H1 (cell line): ENCODE measurements around the gene S1PR3. TPM values are rescaled to one million over a fixed set of nuclear protein-coding genes. Genes with fewer than 3 reads are reported as not detected.

ENCODE experiments used
- CTCF ChIA-PET: fragments of 300-600 bp; sonication (Branson Sonifier 250); formaldehyde crosslinking; loops from one replicate; lab custom pipeline; 2021; ENCODE audit not compliant: partially characterized antibody; lab: Charles Lee
- POLR2A ChIA-PET: fragments of 300-600 bp; sonication (Branson Sonifier 250); formaldehyde crosslinking; loops from one replicate; lab custom pipeline; 2021; ENCODE audit warnings: inconsistent platforms; ENCODE audit not compliant: partially characterized antibody; lab: Charles Lee
- DNase-seq, 2 experiments: peaks; one replicate each; pipeline versions ENCODE4 v3.0.0 to v3.0.0-alpha.2; 2010 to 2022; ENCODE audit warnings: low spot score in 2 of 2, low read depth in 1 of 2, mixed read lengths in 1 of 2
- FAIRE-seq: peaks from 2 replicates; lab custom pipeline; 2011; peaks lifted over from hg19 to GRCh38; lab: Jason Lieb, UNC
- H2AFZ ChIP-seq: 2 replicates; pipeline ENCODE4 v1.8.1; 2012; ENCODE audit warnings: low read length, inconsistent platforms
- H2AK5ac ChIP-seq: 2 replicates; pipeline ENCODE4 v1.6.1; 2013; ENCODE audit warnings: low read depth, low read length
- H2BK120ac ChIP-seq: replicated peaks from 2 replicates; pipeline ENCODE3; 2013; ENCODE audit warnings: low read depth, low read length, inconsistent platforms
- H2BK12ac ChIP-seq: 2 replicates; pipeline ENCODE4 v1.6.1; 2013; ENCODE audit warnings: low read depth, low read length
- H2BK15ac ChIP-seq: 2 replicates; pipeline ENCODE4 v1.6.1; 2013; ENCODE audit warnings: low read length
- H2BK20ac ChIP-seq: 2 replicates; pipeline ENCODE4 v1.6.1; 2013; ENCODE audit warnings: low read length
- H2BK5ac ChIP-seq: 2 replicates; pipeline ENCODE4 v1.6.1; 2013; ENCODE audit warnings: low read depth, low read length
- H3K14ac ChIP-seq: 2 replicates; pipeline ENCODE4 v1.6.1; 2013; ENCODE audit warnings: inconsistent platforms; ENCODE audit not compliant: insufficient read length
- H3K18ac ChIP-seq: 2 replicates; pipeline ENCODE4 v1.6.1; 2013; ENCODE audit warnings: low read length; ENCODE audit errors: extremely low read depth
- H3K23ac ChIP-seq: 2 replicates; pipeline ENCODE4 v1.6.1; 2013; ENCODE audit warnings: inconsistent platforms; ENCODE audit not compliant: insufficient read length
- H3K23me2 ChIP-seq: 2 replicates; pipeline ENCODE4 v1.6.1; 2013; ENCODE audit warnings: low read depth, low read length
- H3K27ac ChIP-seq: 2 replicates; pipeline ENCODE4 v1.6.1; 2011; ENCODE audit warnings: low read depth, low read length, inconsistent platforms
- H3K27me3 ChIP-seq, 4 experiments: replicated peaks in 1 of 4; 1 replicate in 1 of 4; 2 replicates in 3 of 4; pipeline versions ENCODE4 v1.6.1 to v1.8.1; 2011 to 2013; ENCODE audit warnings: low read length in 3 of 4, mild to moderate bottlenecking in 3 of 4, inconsistent platforms in 2 of 4, mixed read lengths in 2 of 4, moderate library complexity in 1 of 4; ENCODE audit not compliant: control insufficient read depth in 3 of 4, insufficient read depth in 3 of 4; ENCODE audit errors: extremely low read depth in 1 of 4
- H3K36me3 ChIP-seq, 4 experiments: 2 replicates each; pipeline versions ENCODE4 v1.6.1 to v1.8.1; 2011 to 2013; ENCODE audit warnings: mild to moderate bottlenecking in 4 of 4, low read length in 3 of 4, moderate library complexity in 2 of 4, control low read depth in 1 of 4, inconsistent platforms in 1 of 4; ENCODE audit not compliant: insufficient read depth in 4 of 4, control insufficient read depth in 2 of 4
- H3K4ac ChIP-seq: replicated peaks from 2 replicates; pipeline ENCODE3; 2013; ENCODE audit warnings: low read length, low read depth, mixed read lengths, inconsistent platforms; ENCODE audit not compliant: insufficient read length
- H3K4me1 ChIP-seq, 4 experiments: replicated peaks in 1 of 4; 1 replicate in 1 of 4; 2 replicates in 3 of 4; pipeline versions ENCODE4 v1.6.1 to v1.8.1; 2011 to 2013; ENCODE audit warnings: low read length in 3 of 4, inconsistent platforms in 2 of 4, mixed read lengths in 1 of 4; ENCODE audit not compliant: insufficient read depth in 4 of 4, control insufficient read depth in 3 of 4
- H3K4me2 ChIP-seq, 2 experiments: 2 replicates each; pipeline versions ENCODE4 v1.6.1 to v1.8.1; 2011 to 2013; ENCODE audit warnings: low read depth in 2 of 2, low read length in 2 of 2, control low read depth in 1 of 2, inconsistent platforms in 1 of 2, mild to moderate bottlenecking in 1 of 2; ENCODE audit not compliant: insufficient read depth in 1 of 2
- H3K4me3 ChIP-seq, 4 experiments: fragments of 200-600, 300-600 bp in 1 of 4; sonication (generic), shearing (Covaris generic), sonication (Bioruptor Twin) in 1 of 4; 2 replicates each; pipeline versions ENCODE4 v1.5.1 to v1.8.1; 2011 to 2016; ENCODE audit warnings: low read length in 4 of 4, low read depth in 3 of 4, control low read depth in 2 of 4, inconsistent platforms in 2 of 4, mild to moderate bottlenecking in 2 of 4, mixed read lengths in 1 of 4, moderate library complexity in 1 of 4; ENCODE audit not compliant: insufficient read depth in 2 of 4; ENCODE audit errors: extremely low read depth in 1 of 4
- H3K56ac ChIP-seq: replicated peaks from 2 replicates; pipeline ENCODE3; 2013; ENCODE audit warnings: low read depth, mild to moderate bottlenecking, mixed read lengths, low read length, inconsistent platforms; ENCODE audit not compliant: insufficient read length
- H3K79me1 ChIP-seq: 2 replicates; pipeline ENCODE4 v1.6.1; 2013; ENCODE audit warnings: low read depth, low read length, control low read depth
- H3K79me2 ChIP-seq, 2 experiments: 2 replicates each; pipeline versions ENCODE4 v1.6.1 to v1.8.1; 2012 to 2013; ENCODE audit warnings: low read length in 2 of 2, mild to moderate bottlenecking in 2 of 2, inconsistent platforms in 1 of 2; ENCODE audit not compliant: insufficient read depth in 2 of 2, control insufficient read depth in 1 of 2
- H3K9ac ChIP-seq, 4 experiments: replicated peaks in 1 of 4; 1 replicate in 1 of 4; 2 replicates in 3 of 4; pipeline versions ENCODE4 v1.6.1 to v1.8.1; 2011 to 2013; ENCODE audit warnings: low read depth in 3 of 4, low read length in 3 of 4, control low read depth in 2 of 4, mild to moderate bottlenecking in 2 of 4, moderate library complexity in 2 of 4, inconsistent platforms in 1 of 4; ENCODE audit errors: extremely low read depth in 1 of 4
- H3K9me3 ChIP-seq, 2 experiments: 2 replicates each; pipeline versions ENCODE4 v1.6.1 to v1.8.1; 2012 to 2013; ENCODE audit warnings: mild to moderate bottlenecking in 2 of 2, moderate library complexity in 2 of 2, control low read depth in 1 of 2, inconsistent platforms in 1 of 2, low read depth in 1 of 2, low read length in 1 of 2, mixed read lengths in 1 of 2; ENCODE audit not compliant: insufficient read depth in 2 of 2
- H4K20me1 ChIP-seq, 2 experiments: replicated peaks in 1 of 2; 2 replicates each; pipeline versions ENCODE3 to v1.8.1; 2011 to 2013; ENCODE audit warnings: inconsistent platforms in 2 of 2, low read length in 2 of 2, mild to moderate bottlenecking in 1 of 2; ENCODE audit not compliant: insufficient read depth in 2 of 2, control insufficient read depth in 1 of 2
- H4K5ac ChIP-seq: 2 replicates; pipeline ENCODE4 v1.6.1; 2013; ENCODE audit warnings: low read length, low read depth, mixed read lengths, inconsistent platforms; ENCODE audit not compliant: insufficient read length
- H4K8ac ChIP-seq: 2 replicates; pipeline ENCODE4 v1.8.0; 2013; ENCODE audit warnings: mild to moderate bottlenecking, moderate library complexity, low read length, inconsistent platforms; ENCODE audit not compliant: insufficient read depth; ENCODE audit errors: extremely low read depth
- H4K91ac ChIP-seq: replicated peaks from 2 replicates; pipeline ENCODE3; 2013; ENCODE audit warnings: low read length, mixed read lengths, inconsistent platforms; ENCODE audit not compliant: insufficient read length
- BRCA1 ChIP-seq: IDR thresholded peaks from 2 replicates; pipeline ENCODE4 v1.6.1; 2012; ENCODE audit warnings: low read depth, low read length, improper control_type of control experiment
- CBX8 ChIP-seq: fragments of 300-800, 300-1000 bp; sonication (generic); IDR thresholded peaks from 2 replicates; pipeline ENCODE4 v1.7.1; 2016; ENCODE audit warnings: low read depth, low read length, borderline replicate concordance
- CHD1 ChIP-seq: IDR thresholded peaks from 2 replicates; pipeline ENCODE4 v1.6.1; 2012; ENCODE audit warnings: low read depth, low read length, improper control_type of control experiment
- NANOG ChIP-seq: IDR thresholded peaks from 2 replicates; pipeline ENCODE4 v1.6.1; 2011; ENCODE audit warnings: low read length, low read depth, mild to moderate bottlenecking, inconsistent platforms; ENCODE audit not compliant: insufficient read depth, poor library complexity, severe bottlenecking
- POLR2A ChIP-seq, 2 experiments: IDR thresholded peaks; 1 replicate in 1 of 2; 2 replicates in 1 of 2; pipeline ENCODE4 v1.6.1; 2011; ENCODE audit warnings: low read depth in 2 of 2, low read length in 2 of 2, mild to moderate bottlenecking in 2 of 2; ENCODE audit errors: control extremely low read depth in 1 of 2
- SAP30 ChIP-seq: fragments of 300-600 bp; sonication (generic); IDR thresholded peaks from 2 replicates; pipeline ENCODE4 v1.7.1; 2012; ENCODE audit warnings: low read length, moderate library complexity, mild to moderate bottlenecking, inconsistent platforms; ENCODE audit not compliant: insufficient read depth, insufficient replicate concordance
- TEAD4 ChIP-seq: IDR thresholded peaks from 2 replicates; pipeline ENCODE4 v1.6.1; 2012; ENCODE audit warnings: low read depth, low read length, inconsistent platforms, mixed read lengths
- polyA plus RNA-seq, 7 experiments: library from polyadenylated mRNA; depleted of rRNA in 3 of 7; stranded (reverse) in 5 of 7; unstranded in 2 of 7; fragments of >200 nt in 5 of 7; fragments of 200-250 nt in 2 of 7; gene quantifications; 1 replicate in 5 of 7; 2 replicates in 1 of 7; 4 replicates in 1 of 7; pipeline versions ENCODE4 v1.2.1 to v1.2.3, GENCODE V29; 2011 to 2013; ENCODE audit warnings: missing spikeins in 2 of 7, mixed read lengths in 2 of 7
- total RNA-seq: library from RNA; stranded (reverse); fragmentation: NEBNext Ultra II Directional; extraction: Animal tissue kit (Norgen Biotek cat#: 25700); gene quantifications from 2 replicates; pipeline ENCODE4 v1.2.1, GENCODE V29; 2021
- TF ChIP-seq, protein P1 (sequence below): IDR thresholded peaks from 2 replicates; pipeline ENCODE4 v1.6.1; 2012; ENCODE audit warnings: inconsistent platforms
- TF ChIP-seq, protein P2 (sequence below): IDR thresholded peaks from 2 replicates; pipeline ENCODE4 v1.6.1; 2012; ENCODE audit warnings: low read length, inconsistent platforms

S1PR3 gene
- total and polyA plus RNA-seq, 2 of the 8 experiments (the other 6 are each of a cell fraction or from before 2014, with no cell fraction given) = 3.7 to 6.4 TPM

DNA sequence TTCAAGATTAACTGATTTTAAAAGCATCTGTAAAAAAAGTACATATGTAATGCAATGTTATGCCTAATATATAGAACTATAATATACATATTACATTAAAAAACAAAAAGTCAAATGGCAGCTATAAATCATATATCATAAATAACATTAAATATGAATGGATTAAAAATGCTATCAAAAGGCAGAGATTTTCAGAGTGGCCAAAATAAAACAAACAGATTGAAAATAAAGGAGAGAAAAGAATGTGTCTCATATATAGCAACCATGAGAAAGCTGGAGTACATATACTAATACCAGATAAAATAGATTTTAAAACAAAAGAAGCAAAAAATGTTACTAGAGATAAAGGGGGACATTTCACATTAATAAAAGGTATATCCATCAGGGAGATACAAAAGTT lies 38.5 kb downstream of the S1PR3 start:
- Histone ChIP-seq H4K20me1 (no peaks in the 10 kb centered on the region), H3K79me2 (no peaks in the 10 kb centered on the region), H3K9ac (no peak overlapping the region), H2BK12ac (no peak overlapping the region), H3K4me2 (no peak overlapping the region), H3K23me2 (no peaks in the 10 kb centered on the region), H2AFZ (no peak overlapping the region), H2BK20ac (no peak overlapping the region), H3K4me3 (no peak overlapping the region), H2BK5ac (no peak overlapping the region), H3K9me3 (0 out of 4 replicates have a peak, but pooled peaks cover 0 to 3% of the 10 kb centered on the region in 2 experiments), H3K56ac (no peak overlapping the region), H2AK5ac (no peak overlapping the region), H4K8ac (no peak overlapping the region), H3K79me1 (no peaks in the 10 kb centered on the region), H3K4me1 (no peaks in the 10 kb centered on the region), H3K27ac (no peak overlapping the region), H2BK15ac (no peak overlapping the region), H3K27me3 (no peaks in the 10 kb centered on the region), H3K4ac (no peak overlapping the region), H4K5ac (no peak overlapping the region), H3K23ac (no peak overlapping the region), H3K36me3 (no peaks in the 10 kb centered on the region), H3K18ac (no peak overlapping the region), H4K91ac (no peak overlapping the region), H3K14ac (no peak overlapping the region), H2BK120ac (no peak overlapping the region)
- POLR2A ChIA-PET = no interaction called here
- DNase-seq (no peak), FAIRE-seq (no peak)
- CTCF ChIA-PET = no interaction called here
- no peak for TF ChIP-seq CBX8
- no peak for TF ChIP-seq POLR2A (IDR thresholded peaks at IDR 0.05; ENCODE audit: control extremely low read depth in 1 of 2, low read depth in 2 of 2, low read length in 2 of 2)
- no peak for TF ChIP-seq TEAD4
- TF ChIP-seq, protein P1, sequence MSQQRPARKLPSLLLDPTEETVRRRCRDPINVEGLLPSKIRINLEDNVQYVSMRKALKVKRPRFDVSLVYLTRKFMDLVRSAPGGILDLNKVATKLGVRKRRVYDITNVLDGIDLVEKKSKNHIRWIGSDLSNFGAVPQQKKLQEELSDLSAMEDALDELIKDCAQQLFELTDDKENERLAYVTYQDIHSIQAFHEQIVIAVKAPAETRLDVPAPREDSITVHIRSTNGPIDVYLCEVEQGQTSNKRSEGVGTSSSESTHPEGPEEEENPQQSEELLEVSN = no peak
- TF ChIP-seq BRCA1 = no peak
- no peak for TF ChIP-seq CHD1
- TF ChIP-seq, protein P2, sequence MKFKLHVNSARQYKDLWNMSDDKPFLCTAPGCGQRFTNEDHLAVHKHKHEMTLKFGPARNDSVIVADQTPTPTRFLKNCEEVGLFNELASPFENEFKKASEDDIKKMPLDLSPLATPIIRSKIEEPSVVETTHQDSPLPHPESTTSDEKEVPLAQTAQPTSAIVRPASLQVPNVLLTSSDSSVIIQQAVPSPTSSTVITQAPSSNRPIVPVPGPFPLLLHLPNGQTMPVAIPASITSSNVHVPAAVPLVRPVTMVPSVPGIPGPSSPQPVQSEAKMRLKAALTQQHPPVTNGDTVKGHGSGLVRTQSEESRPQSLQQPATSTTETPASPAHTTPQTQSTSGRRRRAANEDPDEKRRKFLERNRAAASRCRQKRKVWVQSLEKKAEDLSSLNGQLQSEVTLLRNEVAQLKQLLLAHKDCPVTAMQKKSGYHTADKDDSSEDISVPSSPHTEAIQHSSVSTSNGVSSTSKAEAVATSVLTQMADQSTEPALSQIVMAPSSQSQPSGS = no peak
- no peak for TF ChIP-seq NANOG
- no peak for TF ChIP-seq SAP30
